ENCODE results near the gene TBCB.

DNA sequence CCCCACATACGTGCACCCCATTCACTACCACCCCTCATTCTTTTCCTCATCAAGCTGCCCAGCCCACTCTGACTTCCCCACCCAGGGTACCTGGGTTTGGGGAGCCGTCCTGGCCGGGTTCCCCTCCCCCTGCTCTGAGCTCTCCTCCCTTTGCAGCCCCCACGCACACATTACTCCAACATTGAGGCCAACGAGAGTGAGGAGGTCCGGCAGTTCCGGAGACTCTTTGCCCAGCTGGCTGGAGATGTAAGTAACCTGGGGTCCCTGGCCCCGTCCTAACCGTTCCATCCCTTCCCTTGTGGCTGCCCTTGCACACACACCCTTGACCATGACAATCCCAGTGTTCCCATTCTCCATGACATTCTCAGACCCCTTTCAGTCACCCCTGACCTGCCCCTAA is 27.2 kb downstream of the TBCB start:
- TF ChIP-seq, protein P1, sequence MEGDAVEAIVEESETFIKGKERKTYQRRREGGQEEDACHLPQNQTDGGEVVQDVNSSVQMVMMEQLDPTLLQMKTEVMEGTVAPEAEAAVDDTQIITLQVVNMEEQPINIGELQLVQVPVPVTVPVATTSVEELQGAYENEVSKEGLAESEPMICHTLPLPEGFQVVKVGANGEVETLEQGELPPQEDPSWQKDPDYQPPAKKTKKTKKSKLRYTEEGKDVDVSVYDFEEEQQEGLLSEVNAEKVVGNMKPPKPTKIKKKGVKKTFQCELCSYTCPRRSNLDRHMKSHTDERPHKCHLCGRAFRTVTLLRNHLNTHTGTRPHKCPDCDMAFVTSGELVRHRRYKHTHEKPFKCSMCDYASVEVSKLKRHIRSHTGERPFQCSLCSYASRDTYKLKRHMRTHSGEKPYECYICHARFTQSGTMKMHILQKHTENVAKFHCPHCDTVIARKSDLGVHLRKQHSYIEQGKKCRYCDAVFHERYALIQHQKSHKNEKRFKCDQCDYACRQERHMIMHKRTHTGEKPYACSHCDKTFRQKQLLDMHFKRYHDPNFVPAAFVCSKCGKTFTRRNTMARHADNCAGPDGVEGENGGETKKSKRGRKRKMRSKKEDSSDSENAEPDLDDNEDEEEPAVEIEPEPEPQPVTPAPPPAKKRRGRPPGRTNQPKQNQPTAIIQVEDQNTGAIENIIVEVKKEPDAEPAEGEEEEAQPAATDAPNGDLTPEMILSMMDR (IDR thresholded peaks at IDR 0.05; ENCODE audit: insufficient read depth, low read length, poor library complexity, severe bottlenecking): no peak
- TF ChIP-seq EZH2phosphoT487 (conservative IDR thresholded peaks at IDR 0.05; ENCODE audit: low read length): no peak

Data from SU-DHL-6 (cell line).